Heart left ventricle (tissue), 13 donors: ENCODE measurements around the gene ANKH.

ENCODE experiments used
- CTCF ChIP-seq, 12 donors: fragments of 200-600 bp; sonication (generic) in 4 of 12; IDR thresholded peaks; one replicate each; pipeline versions ENCODE4 v1.5.0 to v1.8.0; 2018 to 2022; ENCODE audit warnings: antibody characterized with exemption in 12 of 12, mild to moderate bottlenecking in 5 of 12
- POLR2A ChIP-seq, 2 donors: fragments of 450-650 bp; IDR thresholded peaks; one replicate each; pipeline ENCODE4 v1.6.1; 2017; ENCODE audit warnings: antibody characterized with exemption in 2 of 2, mild to moderate bottlenecking in 2 of 2, moderate library complexity in 2 of 2
- donor health status: ischemic (EF 13 %, LVEDD 7.1; RV severe dilation, severe dysfunction).
- donor health status: DM: no; HTN: yes; CAD: no.
- donor health status: DM: no; HTN: no; CAD: no.
- donor health status: ischemic (EF 25% LVEDD 6.9; RV normal size, moderate dysfunction).
- donor health status: ischemic (EF 25% LVEDD 5.7; RV mildly dilated, moderate dysfunction).
- donor health status: ischemic (EF 35%, LVEDD 5.7; RV mildly dilated, moderate dysfunction).
- donor health status: nonischemic (EF 11% LVEDD 7.7; RV severe dilation, severe dysfunction).
- donor health status: DM: yes; HTN: yes; CAD: no.
- donor health status: PGD.
- donor health status: ischemic (EF 29% LVEDD 5.4; RV normal size, mild dysfunction).
- donor health status: nonischemic (EF 23%, LVEDD 6.1; RV moderate dilation, normal function).

DNA sequence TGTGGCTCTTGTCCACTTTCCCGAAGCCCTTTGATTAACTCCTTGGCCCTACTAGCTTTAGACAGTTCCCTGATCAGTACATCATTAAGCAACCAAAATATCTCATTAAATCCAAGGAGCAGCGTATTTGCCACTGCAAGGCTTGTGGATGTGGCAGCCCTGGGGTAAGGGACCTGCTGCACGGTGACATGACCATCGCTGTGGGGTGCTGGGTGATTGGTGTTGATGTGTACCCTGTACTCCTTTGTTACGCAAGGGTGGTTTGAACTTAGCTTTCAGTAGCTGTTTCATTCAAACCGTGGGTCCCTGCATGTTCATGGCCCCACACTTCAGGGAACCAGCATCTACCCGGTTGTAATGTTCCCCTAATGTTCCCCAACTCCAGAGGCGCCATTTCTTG, 166.0 kb downstream of the ANKH start:
- no peak for TF ChIP-seq CTCF (IDR thresholded peaks at IDR 0.05)
- no peak for TF ChIP-seq POLR2A (IDR thresholded peaks at IDR 0.05)
